Ureter (tissue), 1 donor: ENCODE measurements around the gene INPP5A. TPM values are rescaled to one million over a fixed set of nuclear protein-coding genes. Genes with fewer than 3 reads are reported as not detected.
"Not testable (repeated sequence)": the region's sequence is repeated elsewhere in the genome, so short reads cannot be mapped to it uniquely, and the experiment has no call there.

Source experiments
- DNase-seq: peaks from one replicate; pipeline ENCODE4 v3.0.0-alpha.2; 2020; ENCODE audit warnings: low spot score
- total RNA-seq: library from RNA; stranded (reverse); gene quantifications from one replicate; pipeline ENCODE4 v1.2.4, GENCODE V29; 2023
- donor health status: DM: yes; HTN: yes; CAD: no.

The INPP5A gene
- total RNA-seq, 1 donor from 2014 or later, result 63.5 TPM

GRCh38 chr10:132754071-132754470 lies 216.5 kb downstream of the INPP5A start:
- no peak for DNase-seq

- no peak for DNase-seq
Observed at GRCh38 chr10:132755166-132755711, 217.7 kb downstream of the INPP5A start.

- DNase-seq, result no peak
Observed at GRCh38 chr10:132756591-132756990, 219.0 kb downstream of the INPP5A start.

- DNase-seq, result no peak
Observed at GRCh38 chr10:132757171-132757570, 219.6 kb downstream of the INPP5A start.

DNA sequence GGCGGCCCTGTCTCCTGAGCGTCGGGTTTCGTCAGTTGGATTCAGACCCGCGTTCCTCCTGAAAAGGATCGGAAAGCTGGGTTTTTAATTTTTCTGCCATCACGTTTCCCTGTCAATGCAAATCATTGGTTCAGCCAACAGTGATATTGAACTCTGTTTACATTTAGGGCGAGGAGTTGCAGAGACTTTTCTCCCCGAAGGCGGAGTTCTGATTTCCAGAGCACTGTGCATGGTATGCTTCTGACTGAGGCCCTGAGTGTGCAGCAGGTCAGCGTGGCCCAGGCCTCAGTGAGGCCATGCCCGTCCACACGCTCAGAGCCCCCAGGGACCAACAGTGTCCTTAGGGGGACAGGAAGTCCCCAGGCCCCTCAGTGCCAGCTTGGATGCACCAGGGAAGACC lies 221.3 kb downstream of the INPP5A start:
- no peak for DNase-seq

DNA sequence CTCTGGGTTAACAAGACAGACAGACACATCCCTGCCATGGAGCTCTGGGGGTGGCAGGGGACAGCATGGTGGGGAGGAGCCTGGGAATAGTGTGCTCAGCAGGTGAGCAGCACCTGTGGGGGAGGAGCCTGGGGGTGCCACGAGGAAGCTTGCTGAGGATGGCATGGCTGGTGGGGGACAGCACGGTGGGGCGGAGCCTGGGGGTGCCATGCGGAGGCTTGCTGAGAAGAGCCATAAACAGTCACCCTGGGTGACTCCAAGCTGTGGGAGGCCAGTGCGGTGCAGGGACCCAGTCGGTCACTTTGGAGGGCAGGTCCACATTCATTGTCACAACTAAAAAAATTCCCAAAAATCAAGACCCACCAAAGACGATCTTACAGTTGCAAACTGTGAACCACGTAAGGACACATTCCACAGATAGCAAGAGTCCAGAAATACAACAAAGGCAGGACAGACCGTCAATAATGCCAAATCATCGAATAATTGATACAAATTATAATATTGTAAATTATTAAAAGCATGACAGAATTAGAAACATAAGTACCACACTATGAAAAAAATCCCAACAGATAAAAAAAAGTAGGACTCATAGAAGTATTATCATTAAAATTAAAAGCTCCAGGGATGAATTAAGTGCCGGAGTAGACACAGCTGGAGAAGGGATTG lies 223.9 kb downstream of the INPP5A start:
- DNase-seq, result no peak

DNA sequence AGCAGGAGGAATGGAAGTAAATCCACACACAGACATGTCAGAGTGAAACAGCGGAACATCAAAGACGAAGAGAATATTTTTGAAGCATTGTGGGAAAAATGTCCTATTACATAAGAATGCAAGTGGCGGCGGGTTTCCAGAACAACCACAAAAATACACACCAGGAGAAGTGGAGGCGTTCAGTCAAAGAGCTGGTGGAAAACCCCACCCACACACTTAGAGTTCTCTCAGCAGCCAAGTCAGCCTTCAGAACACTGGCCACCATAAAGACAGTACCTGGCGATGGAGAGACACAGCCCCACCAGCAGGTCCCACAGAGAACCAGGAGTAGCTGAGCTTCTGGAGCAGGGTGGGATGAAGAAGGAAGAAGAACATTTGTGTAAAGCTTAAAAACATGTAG lies 224.7 kb downstream of the INPP5A start:
- DNase-seq, result no peak

DNA sequence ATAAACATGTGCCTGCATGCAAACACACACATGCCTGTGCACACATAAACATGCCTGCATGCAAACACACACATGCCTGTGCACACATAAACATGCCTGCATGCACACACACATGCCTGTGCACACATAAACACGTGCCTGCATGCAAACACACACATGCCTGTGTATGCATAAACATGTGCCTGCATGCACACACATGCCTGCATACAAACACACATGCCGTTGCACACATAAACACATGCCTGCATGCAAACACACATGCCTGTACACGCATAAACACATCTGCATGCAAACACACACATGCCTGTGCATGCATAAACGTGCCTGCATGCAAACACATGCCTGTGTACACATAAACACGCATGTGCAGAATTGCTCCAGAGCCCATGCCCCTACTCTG lies 226.0 kb downstream of the INPP5A start:
- DNase-seq, result no peak

GRCh38 chr10:132764108-132764507 lies 226.5 kb downstream of the INPP5A start:
- no peak for DNase-seq

GRCh38 chr10:132765435-132765834 lies 227.8 kb downstream of the INPP5A start:
- no peak for DNase-seq

DNA sequence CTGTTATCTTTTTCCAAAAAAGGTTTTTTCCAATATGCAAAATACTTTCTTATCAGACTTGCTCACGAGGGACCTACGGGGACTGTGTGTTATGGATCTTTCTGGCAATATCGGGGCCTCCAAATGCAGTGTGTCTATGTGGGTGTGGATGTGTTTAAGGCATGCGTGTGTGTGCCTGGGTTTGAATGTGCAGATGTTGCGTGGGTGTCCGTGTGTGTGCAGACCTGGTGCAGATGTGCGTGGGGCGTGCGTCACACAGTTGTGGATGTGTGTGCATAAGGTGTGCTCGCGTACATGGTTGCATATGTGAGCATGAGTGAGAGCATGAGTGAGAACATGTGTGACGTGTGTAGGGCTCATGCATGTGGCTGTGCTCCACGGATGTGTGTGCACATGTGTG lies 228.7 kb downstream of the INPP5A start:
- DNase-seq, result no peak

GRCh38 chr10:132768346-132769248 lies 231.0 kb downstream of the INPP5A start:
- DNase-seq, result no peak

GRCh38 chr10:132770061-132771021 lies 232.8 kb downstream of the INPP5A start:
- DNase-seq, result no peak

DNA sequence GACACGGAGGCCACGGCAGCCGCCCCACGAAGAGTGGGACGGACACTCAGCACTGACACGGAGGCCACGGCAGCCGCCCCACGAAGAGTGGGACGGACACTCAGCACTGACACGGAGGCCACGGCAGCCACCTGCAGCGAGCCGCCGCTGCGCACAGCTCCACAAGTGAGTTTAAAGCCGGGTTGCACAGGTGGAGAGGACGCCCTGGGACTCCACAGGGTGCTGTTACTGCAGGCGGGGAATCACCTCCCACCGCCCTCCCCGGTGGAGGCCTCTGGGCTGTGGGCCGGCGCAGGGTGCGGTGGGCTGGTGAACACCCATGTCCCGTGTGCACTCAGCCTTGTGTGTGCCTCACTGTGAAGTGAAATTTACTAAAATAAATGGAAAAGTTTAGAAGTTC lies 235.2 kb downstream of the INPP5A start:
- DNase-seq, result not testable (repeated sequence)

GRCh38 chr10:132774181-132774901 lies 236.8 kb downstream of the INPP5A start:
- DNase-seq, result no peak

DNA sequence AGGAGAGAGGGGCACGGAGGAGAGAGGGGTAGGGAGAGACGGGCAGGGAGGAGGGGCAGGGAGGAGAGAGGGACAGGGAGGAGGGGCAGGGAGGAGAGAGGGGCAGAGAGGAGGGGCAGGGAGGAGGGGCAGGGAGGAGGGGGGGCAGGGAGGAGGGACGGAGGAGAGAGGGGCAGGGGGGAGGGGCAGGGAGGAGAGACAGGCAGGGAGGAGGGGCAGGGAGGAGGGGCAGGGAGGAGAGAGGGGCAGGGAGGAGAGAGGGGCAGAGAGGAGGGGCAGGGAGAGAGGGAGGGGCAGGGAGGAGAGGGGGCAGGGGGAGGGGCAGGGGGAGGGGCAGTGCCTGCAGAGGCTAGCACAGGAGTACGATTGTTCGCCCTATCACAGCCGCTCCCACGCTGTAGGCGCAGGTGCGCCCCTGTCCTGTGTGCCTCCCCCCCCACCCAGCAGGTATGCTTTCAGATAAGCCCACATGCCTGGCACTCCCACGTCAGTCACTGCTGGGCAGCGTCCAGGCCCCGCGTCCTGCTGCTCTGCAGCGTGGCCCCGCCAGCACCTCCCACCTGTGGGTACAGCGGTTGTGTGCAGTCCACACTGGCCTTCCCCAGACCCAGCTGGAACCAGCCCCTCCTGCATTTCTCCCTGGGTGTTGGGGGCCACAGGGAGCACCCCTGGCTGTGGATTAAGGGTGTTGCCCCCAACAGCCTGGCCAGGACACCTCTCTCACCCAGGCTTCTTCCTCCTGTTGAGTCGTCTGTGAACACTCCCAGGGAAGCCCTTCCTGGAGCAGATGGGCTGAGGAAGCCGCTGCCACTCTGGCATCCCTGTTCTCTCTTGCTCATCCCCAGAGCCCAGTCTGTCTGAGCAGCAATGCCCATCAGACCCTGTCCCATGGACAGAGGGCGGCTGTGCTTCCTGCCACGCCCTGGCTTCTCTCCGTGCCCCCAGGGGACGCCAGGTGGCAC lies 237.6 kb downstream of the INPP5A start:
- no peak for DNase-seq

DNA sequence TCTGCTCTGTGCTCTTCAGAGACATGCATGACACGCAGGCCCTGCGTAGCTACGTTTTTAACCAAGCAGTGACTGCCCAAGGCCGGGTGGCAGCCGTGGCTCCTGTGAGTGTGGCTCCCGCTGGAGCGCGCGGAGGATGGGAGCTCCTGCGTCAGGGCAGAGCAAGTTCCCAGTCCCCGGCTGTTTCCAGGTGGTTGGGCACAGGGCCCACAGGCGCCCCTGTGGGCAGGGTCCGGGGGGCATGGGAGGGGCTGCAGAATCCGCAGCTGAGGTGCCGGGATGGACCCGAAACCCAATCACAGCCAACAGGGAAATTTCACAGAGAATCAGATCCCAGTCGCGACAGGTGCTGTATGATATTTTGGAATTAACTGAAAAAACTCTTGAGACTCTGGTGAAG lies 238.6 kb downstream of the INPP5A start:
- DNase-seq, result no peak

DNA sequence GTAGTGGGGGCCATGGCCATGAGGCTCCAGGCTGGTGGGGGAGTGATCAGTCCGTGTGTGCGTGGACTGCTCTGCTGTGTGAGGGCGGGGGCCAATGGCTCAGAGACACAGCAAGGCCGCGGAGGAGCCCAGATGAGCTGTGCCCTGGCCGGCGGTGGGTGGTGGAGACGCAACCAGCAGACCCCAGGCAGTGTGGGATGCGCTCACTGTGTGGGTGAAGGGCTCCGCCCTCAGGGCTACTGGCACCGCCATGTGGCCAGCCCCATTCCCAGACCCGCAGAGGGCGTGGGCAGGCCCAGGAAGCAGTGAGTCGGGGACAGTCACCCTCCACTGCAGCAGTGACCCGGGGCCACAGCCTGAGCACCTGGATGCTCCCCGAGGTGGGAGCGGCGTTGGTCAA lies 239.2 kb downstream of the INPP5A start:
- no peak for DNase-seq

- DNase-seq, result no peak
Observed at GRCh38 chr10:132777441-132777840, 239.9 kb downstream of the INPP5A start.
